Measurements from ENCODE around the gene NUP214.
"Not testable (repeated sequence)": the region's sequence is repeated elsewhere in the genome, so short reads cannot be mapped to it uniquely, and the experiment has no call there.

NUP214 gene

DNA sequence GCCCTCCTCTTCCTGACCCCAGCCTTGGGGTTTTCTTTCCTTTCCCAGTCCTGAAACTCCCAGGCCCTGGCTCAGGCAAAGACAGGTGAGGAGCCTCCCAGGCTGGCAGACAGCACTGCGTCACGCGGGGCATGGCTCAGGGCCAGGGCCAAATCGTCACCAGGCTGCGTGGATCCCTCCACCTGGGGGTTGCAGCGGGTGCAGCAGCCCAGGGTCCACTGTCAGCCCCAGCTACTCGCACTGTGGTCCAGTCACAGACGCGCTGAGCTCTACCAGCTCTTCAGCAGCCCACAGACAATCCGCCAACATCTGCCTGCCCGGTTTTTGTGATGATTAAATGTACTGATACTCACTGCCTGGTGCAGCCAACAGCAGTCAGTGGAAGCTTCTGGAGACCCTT is 138.8 kb downstream of the NUP214 start:
- no peak for DNase-seq

DNA sequence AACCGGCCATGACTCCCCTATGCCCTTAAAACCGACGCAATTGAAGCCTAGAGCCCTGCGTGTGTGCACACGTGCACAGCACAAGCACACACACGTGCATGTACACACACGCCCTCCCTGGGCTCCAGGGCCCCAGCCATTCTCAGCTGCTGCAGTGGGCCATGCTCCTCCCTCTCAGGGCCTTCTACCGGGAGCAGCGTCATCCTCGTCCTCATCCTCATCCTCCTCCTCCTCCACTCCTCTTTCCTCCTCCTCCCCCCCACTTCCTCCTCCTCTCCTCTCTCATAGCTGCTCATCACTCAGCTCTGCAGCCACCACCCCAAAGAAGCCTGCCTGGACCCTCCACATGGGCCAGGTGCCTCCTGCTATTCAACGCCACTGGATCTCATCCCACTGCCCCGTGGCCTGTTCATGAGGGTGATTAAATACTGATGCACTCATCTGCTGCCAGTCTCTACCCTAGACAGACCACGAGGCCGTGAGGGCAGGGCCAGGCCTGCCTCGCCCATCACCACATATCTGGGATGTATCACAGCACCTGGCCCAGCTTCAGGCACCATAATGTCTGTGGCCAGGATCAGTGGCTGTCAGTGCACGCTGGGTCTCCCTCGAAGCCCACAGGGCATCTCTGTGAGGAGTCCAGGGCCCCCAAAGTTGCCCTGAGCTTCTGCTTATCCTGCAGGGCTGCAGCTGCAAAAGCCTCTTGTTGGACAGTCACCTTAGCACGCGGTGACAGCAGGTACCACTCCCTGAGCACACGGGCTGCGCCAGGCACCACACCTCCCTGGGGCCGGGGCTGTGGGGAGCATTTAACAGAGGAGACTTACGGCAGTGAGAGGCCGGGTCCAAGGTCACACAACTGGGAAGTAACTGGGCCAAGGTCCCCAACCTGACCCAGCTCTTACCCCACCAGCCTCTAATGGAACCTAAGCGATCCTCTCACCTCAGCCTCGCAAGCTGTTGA is 141.2 kb downstream of the NUP214 start:
- no peak for DNase-seq

DNA sequence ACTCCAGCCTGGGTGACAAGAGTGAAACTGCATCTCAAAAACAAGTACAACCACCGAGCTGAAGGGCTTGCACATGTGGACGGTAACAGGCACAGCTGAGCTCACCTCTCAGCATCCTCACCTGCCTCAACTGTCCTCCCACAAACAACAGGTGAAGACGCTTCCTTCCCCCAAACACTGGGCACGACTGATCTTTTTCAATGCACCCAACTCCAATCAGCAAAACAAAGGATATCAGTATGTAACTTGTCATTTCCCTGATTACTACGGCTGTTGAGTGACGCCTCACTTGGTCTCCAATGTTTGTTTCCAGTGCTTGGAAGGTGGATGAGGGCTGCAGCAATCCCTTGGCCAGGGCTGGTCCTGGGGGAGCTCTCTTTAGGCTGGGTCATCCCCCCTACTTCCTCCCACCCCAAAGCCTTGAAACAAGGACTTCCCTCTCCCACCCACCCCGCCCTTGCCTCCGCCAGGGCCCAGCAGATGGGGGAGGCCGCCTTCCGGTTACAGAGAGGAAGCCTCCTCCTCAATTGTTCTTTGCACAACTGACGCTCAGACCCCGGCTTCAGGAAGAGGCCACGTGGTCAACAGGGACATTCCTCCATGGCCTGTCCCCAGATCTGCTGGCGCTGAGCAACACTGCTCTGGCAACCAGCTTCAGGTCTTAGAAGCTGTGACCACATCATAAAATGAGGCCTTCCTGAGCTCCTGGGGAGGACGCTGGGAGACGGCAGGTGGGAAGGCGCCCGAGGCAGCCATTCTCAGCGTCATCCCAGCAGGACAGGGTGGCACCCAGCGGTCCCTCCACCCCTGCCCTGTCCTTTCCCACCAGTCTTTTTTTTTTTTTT is 145.0 kb downstream of the NUP214 start:
- no peak for DNase-seq

DNA sequence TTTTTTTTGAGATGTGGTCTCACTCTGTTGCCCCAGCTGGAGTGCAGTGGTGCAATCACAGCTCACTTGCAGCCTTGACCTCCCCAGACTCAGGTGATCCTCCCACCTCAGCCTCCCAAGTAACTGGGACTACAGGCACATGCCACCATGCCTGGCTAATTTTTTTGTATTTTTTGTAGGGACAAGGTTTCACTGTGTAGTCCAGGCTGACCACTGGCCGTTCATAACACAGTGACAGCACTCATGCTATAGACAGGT is 145.6 kb downstream of the NUP214 start:
- not testable (repeated sequence) for DNase-seq

DNA sequence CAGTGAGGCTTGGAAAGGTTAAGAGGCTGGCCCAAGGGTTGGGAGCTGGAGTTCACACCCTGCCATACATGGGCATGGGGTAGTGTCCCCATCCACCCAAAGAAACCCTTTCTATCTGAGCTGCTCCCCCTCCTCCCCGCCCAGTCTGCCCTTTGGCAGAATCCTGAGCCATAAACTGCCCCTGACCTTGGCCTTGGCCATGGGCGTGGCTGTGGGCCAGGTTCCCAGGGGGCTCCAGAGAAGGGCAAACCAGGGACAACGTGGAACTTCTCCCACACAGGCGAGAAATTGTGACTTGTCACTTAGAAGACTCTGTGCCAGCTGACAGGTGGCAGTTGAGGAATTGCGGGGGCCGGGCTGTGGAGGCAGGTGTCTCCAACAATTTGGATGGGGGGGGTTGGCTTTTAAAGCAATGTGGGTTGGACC is 146.1 kb downstream of the NUP214 start:
- DNase-seq = no peak

DNA sequence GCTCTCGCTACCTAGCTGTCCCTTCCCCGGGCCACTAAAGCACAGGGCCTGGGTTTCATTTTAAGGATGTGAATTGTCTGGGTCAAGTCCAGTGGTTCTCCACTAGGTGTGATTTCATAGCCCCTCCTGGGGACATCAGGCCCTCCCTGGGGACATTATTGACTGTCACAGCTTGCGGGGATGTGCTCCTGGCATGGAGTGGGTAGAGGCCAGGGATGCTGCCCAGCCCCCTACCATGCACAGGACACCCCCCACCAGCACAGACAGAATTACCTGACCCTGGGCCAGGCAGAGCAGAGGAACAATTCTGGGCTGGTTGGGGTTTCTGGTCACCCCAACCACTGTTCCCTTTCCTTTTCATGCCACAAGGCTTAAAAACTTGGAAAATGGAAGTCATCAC is 146.8 kb downstream of the NUP214 start:
- no peak for DNase-seq

DNA sequence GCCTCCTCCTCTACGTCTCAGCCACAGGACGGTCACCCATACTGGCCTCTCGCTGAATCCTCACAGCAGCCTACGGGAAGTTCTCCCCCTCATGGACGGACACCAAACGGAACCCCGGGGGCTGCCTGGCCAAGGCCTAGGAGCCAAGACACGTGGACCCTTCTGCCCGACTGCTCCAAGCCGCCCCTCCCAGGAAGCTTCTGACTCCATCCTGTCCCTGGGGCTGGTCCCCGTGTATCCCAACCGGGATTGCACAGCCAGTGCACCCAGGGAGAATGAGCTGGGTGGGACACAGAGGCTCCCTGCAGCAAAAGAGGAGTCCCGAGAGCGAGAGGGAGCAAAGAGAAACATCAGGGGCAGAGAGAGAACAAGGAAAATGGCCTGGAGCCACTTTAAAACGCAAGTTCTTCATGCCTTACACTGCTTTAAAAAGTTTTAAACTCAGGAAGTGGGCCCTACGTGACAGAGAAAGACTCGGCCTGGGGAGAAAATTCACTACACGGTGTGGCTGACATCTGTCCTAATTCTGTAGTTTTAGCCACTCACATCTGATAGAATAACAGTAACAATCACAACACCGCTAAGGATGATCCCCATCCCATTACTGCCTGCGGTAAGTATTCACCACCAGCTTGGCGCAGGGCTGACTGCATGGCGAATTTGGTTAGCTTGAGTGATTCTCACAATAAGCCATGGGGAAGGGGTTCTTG is 147.9 kb downstream of the NUP214 start:
- no peak for DNase-seq

DNA sequence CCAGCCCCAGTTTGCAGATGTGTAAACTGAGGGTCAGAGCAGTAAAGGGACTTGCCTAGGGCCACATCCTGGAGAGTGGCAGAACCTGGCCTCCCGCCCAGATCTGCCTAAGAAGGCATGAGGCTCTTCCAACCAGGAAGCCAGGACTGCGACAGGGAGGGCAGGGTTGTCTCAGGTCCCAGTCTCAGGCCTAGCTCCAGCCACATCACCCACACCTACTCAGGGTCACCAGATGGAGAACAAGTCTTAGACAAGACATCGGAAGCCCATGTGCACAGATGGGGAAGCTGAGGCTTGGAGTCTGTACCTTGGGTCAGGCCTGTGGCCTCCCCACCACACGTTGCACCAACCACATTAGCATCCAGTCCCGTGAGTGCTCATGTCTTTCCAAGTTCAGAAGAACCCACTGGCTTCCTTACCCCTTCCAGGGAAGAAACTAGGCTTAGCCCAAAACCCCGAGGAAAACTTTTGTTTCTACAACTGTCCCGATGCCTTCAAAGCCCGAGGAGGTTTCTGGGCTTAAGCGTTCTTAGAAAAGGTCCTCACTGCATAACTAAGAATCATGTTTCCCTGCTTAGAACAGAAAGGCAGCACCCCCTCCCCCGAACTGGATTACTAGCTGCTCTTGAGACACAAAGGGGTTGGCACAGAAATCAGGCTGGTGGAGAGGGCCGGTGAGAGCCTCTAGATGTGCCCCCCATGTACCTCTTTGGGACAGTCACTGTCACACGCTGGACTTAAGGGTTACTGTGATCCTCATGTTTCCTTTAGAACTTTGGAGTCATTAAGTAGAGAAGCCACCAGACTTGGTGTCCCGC is 148.7 kb downstream of the NUP214 start:
- DNase-seq = no peak

DNA sequence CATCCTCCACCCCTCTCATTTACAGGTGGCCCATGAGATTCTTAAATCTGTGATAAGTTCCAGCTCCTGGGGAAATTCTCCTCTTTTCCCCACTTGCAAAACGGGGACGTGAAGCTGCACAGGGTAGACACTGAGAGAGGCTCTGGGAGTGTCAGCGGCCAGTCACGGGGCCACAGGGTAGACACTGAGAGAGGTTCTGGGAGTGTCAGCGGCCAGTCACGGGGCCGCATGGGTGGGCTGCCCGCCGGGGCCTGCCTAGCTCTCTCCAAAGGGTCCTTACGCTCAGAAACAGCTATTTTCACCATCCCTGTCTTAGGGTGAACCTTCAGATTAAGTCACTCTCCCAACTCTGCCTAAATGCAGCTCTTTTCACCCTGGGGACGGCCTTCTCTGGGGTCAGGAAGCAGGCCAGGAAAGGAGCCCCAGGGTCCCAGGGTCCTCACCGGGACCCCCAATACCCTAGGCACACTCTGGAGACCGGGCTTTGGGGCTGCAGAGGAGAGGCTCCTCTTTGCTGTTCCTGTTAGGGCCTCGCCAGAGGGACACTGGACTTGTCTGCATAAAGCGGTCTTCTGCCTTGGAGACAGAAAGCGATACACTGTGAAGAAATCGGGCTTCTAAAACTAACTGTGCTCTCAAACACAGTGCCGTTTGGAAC is 149.4 kb downstream of the NUP214 start:
- no peak for DNase-seq

DNA sequence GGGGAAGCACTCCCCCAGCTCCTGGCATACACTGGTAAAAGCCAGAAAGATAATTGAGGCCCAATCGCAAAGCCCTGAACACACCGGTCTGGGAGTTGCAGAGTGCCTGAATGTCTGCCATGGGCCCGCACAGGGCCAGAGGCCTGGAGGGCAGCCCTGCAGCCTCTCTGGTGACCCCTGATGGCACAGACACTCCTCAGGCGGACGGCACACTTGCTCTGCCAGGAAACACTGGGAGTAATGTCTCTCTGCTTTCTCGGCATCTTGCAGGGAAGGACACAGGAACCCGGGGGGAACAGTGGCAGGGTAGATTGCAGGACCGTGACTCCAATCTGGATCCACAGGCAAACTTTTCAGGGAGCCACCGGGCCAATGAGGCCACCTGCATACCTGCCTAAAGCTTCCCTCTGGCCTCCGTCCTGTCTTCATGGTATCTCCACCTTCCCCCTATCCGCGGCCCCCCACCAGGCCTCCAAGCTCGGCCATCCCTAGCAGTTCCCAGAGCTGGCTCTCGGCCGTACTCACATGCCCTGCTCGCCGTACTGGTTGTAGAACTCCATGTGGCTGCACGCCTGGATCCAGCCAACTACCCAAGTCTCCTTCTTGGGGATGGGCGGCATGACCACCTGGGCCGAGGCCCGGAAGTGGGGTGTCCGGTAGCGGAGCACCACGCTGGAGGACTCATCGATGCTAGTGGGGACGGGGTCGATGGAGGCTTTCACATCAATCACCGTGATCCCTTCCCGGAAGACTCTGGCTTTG is 150.1 kb downstream of the NUP214 start:
- no peak for DNase-seq

DNA sequence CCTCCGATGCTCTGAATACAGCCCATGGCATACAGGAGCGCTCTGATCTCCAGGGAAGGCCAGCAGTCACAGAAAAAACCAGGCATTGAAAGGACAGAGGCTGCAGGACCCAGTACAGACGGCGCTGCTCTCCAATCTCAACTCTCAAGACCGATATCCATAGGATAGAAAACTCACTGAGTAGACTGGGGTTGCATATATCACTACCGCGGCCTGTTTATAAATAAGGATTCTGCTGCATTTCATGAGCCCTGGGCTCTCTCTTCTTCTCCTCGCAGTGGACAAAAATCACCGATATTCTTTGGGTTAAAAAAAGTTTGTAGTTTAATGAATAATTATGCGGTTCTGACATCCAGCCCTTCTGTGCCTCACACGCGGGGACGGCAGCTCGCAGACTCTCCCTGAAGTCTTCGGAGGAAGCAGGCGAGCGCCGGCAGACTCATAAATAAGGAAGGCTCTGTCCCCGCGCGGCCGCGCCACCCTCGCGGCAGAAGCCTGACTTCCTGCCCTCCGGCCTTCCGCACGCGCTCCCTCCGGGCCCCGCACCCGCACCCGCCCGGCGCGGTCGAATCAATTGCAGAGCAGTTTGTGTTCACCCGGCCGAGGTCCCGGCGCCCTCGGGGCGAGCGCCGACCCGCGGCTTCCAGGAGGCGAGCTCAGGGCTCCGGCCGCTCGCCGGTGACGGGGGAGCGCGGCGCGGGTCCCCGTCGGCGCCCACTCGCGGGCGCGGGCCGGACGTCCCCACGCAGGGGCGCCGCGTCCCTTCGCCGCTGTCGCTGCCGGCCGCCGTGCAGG is 150.9 kb downstream of the NUP214 start, which contains the start of gene FAM78A:
TSS of gene FAM78A (minus strand) at position 417 of the 795 bp plus-strand sequence. CDS start at position 86, 331 bp downstream.
- DNase-seq = no peak

DNA sequence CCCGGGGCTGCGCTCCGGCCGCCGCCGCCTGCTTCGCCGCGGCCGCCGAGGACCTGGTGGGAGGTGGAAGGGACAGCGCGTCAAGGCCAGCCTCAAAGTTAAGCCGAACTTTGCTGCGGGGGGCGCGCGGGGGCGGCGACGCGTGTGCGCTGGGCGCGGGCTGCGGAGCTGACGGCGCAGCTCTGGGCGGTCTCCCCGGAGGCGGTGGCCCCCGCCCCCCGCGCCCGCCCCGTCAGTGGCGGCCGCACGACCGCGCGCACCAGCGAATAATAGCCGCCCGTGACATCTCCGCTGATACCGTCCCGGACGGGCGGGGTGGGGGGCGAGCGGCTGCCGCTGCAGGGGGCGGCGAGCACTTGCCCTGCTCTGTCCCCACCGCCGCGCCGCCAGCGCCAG is 151.5 kb downstream of the NUP214 start:
- DNase-seq = no peak

DNA sequence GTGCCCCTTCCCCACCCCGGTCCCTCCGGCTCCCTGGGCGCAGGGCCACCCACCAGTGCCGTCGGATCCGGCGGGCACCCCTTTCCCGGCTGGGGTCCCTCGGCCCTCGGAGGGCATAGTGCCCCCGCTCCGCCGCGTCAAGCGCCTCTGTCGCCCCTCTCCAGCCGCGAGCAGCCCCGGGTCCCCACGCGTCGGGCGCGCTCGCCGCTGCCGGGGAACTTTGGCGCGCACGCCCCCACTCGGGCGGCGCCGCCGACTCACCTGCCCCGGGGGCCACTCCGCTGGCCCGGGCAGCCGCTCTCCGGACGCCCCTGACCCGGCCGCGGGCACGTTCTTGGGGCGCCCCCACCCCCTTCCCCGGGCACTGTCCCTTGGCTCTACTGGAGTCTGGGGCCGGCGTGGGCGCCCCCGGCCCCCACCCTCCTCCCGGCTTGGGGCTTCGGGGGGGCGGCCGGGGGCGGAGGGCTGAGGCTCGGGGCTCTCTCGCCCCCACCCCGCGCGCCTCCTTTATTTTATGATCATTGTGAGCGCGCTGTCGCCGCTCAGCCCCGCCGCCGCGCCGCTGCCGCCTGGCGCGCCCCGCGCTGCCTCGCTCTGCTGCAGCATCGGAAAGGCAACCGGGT is 152.0 kb downstream of the NUP214 start:
- DNase-seq = no peak

DNA sequence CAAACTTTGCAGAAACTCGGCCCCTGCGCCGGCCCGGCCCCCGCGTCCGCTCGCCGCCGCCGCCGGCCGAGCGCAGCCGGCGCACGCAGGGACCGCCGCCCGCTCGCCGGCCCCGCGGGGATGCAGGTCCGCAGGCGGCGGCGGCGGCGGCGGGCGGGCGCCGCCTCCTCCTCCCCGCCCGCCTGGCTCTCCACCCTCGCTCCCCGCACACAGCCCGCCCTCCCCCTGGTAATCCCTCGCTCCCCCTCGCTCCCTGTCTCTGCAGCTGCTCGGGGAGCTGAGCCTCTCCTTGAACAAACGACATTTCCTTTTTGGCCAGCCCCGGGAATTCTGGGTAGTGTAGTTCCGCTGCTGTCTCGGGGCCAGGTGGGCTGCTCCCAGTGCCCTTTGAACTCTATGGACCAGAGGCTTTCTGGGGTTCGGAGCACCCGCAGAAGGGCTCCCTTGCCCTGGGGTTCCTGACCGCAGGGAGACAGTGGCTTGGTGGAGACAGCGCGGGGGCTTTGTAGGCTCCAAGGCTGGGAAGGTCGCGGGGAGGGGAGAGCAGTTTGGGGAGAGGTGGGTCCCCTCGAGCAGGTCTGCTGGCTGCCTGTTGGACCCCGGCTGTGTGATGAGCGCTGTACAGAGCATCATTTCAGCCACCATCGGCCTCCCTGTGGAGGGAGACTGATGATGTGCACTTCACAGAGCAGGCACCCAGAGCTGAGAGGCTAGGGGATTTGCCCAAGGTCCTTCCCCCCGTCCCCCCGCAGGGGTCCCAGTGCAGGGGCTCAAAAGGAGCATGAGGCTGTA is 152.7 kb downstream of the NUP214 start:
- peak; percentile 65 for DNase-seq

DNA sequence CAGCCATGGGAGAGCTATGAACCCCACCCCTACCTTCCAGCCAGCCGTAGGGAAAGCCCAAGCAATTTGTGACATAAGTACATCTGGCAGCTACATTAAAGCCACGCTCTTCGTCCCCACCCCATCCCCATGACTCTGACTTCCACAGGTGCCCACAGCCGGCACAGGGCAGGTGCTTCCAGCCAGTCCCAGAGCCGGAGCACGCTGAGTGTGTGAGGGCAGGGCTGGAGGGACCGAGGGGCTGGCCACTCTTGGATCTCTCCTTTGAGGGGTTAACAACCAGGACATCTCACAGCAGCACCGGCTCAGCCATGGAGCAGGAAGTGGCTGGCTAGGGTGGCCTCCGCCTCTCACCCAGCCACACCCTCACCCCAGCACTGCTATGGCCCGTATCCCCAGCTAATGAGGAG is 153.3 kb downstream of the NUP214 start:
- no peak for DNase-seq

DNA sequence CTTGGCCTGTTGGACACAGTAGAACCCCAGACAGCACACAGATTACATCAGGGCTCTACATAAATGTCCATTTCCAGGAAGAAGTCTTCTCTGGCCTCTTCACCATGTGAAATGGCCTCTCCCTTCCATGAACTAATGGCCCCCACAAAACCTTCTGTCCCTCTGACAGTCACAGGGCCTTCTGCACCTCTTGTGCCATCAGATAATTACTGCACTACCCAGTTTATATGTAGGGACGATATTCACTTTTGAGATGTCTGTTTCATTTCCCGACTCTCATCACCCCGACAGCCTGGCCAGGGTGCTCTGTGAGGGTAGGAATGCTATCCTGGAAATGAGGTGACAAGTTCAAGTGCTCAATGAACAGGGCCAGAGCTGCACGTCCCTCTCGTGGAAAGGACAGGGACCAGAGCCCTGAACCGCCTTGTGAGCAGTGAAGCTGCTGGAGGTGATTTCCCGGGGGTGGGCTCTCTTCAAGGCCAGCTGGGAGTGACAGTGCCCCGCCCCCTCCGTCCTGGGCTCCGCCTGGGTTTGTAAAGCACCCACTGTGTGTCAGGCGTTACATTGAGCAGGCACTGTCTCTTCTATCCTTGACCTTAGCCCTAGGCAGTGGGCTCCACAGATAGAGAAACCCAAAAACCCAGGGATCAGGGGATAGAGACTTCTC is 153.9 kb downstream of the NUP214 start:
- DNase-seq = no peak

DNA sequence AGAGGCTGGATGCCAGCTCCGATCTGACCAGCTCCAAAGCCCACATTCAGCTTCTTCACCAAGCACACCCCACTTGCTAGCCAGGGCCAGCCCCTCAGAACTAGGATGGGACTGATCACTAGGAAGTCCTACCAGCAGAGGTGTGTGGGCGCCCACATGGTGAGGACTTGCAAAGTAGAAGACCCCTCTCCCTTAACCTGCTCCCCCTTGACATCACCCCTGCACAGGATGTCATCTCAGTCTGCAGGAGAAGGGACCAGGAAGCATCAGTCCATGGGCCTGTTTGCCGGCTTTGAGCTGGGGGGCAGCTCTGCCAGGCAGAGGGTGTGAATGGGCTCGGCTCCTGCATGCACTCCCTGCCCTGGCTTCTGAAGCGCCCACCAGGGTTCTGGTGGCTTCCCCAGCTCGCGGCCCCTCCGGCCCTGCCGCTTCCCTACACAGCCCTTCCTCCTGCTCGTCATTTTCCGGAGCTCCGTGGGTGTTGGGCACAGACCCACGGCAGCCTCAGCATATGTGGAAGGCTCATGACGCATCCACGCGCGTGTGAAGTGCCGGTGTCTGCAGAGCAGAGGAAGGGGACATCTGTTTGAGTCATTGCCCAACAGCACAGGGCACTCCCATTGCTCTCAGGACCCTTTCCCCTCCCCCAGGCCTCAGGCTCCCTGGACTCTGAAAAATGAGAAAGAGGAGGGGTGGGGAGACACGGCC is 154.6 kb downstream of the NUP214 start:
- no peak for DNase-seq

DNA sequence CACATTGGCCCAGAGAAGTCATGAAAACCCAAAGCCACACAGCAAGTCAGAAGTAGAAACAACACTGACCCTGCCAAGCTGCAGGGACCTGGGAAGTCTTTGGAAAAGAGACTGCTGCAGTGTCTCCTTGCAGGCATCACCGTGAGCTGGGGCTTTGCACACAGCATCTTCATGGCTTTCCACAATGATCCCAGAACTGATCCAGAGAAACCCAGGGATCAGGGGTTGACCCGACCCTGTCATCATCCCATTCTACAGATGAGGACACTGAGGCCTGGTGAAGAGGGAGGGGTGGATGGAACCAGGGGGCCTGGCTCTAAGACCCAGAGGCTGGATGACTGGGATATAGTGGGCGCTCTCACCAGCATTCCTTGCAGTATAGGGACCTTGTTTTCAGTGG is 155.3 kb downstream of the NUP214 start:
- DNase-seq = no peak
